Cardiac muscle cell (in vitro differentiated cells and primary cell): ENCODE measurements around the gene CPT1B. TPM values are rescaled to one million over a fixed set of nuclear protein-coding genes. Genes with fewer than 3 reads are reported as not detected.

Source experiments
- DNase-seq, 2 donors: peaks; one replicate each; pipeline versions ENCODE4 v3.0.0 to v3.0.0-alpha.2; 2010 to 2017; ENCODE audit warnings: low read depth in 1 of 2, low spot score in 1 of 2
- H3K27ac ChIP-seq: fragments of 200-600 bp; sonication (generic); 2 replicates; pipeline ENCODE4 v1.5.1; 2016
- H3K27me3 ChIP-seq: fragments of 200-600 bp; sonication (generic); 2 replicates; pipeline ENCODE4 v1.6.0; 2016; ENCODE audit warnings: control low read depth
- H3K36me3 ChIP-seq: fragments of 200-600 bp; sonication (generic); 2 replicates; pipeline ENCODE4 v1.5.1; 2016; ENCODE audit warnings: control low read depth
- H3K4me1 ChIP-seq: fragments of 200-600 bp; sonication (generic); 2 replicates; pipeline ENCODE4 v1.8.1; 2017; ENCODE audit warnings: low read depth, mild to moderate bottlenecking, mixed run types
- H3K4me3 ChIP-seq: fragments of 200-600 bp; sonication (generic); 2 replicates; pipeline ENCODE4 v1.5.1; 2016; ENCODE audit warnings: mild to moderate bottlenecking
- H3K9me3 ChIP-seq: fragments of 200-600 bp; sonication (generic); 2 replicates; pipeline ENCODE4 v1.5.1; 2017; ENCODE audit warnings: low read depth, mild to moderate bottlenecking, control low read depth
- polyA plus RNA-seq: library from polyadenylated mRNA; unstranded; fragments of >200 nt; fragmentation: Nextera tagmentation; extraction: Ambion mirVana; gene quantifications from 2 replicates; pipeline ENCODE4 v1.2.1, GENCODE V29; 2016
- total RNA-seq: library from RNA; depleted of rRNA; stranded (reverse); fragments of >200 nt; gene quantifications from 2 replicates; pipeline ENCODE4 v1.2.3, GENCODE V29; 2016
- TF ChIP-seq, protein P1 (sequence below): IDR thresholded peaks from 2 replicates; pipeline ENCODE4 v1.5.1; 2012; ENCODE audit warnings: low read depth, mild to moderate bottlenecking, low read length

The CPT1B gene
- total and polyA plus RNA-seq, 2 experiments from 2014 or later, result 39.1 to 58.7 TPM

GRCh38 chr22:50526108-50526833 lies 52.0 kb downstream of the CPT1B start:
- peak overlapping the region; percentile 80 for H3K27ac ChIP-seq
- TF ChIP-seq, protein P1, sequence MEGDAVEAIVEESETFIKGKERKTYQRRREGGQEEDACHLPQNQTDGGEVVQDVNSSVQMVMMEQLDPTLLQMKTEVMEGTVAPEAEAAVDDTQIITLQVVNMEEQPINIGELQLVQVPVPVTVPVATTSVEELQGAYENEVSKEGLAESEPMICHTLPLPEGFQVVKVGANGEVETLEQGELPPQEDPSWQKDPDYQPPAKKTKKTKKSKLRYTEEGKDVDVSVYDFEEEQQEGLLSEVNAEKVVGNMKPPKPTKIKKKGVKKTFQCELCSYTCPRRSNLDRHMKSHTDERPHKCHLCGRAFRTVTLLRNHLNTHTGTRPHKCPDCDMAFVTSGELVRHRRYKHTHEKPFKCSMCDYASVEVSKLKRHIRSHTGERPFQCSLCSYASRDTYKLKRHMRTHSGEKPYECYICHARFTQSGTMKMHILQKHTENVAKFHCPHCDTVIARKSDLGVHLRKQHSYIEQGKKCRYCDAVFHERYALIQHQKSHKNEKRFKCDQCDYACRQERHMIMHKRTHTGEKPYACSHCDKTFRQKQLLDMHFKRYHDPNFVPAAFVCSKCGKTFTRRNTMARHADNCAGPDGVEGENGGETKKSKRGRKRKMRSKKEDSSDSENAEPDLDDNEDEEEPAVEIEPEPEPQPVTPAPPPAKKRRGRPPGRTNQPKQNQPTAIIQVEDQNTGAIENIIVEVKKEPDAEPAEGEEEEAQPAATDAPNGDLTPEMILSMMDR, result peak; percentile 41

DNA sequence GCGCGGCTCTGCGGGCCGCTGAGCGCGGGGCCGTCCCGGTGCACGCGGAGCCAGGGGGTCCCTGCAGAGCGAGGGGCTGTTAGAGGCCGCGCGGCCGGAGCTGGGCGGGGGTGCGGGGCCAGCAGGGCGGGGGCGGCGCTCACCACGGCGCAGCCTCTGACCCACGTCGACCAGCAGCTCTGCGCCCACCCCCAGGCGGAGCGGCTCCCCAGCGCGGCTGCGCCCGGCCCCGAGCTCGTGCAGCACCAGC lies 52.4 kb downstream of the CPT1B start:
- Histone ChIP-seq H3K36me3 (peaks cover 9% of the 10 kb centered on the region), H3K4me3 (peak overlapping the region; percentile 63), H3K27ac (peak overlapping the region; percentile 80), H3K9me3 (no peaks in the 10 kb centered on the region), H3K27me3 (peaks cover 15% of the 10 kb centered on the region), H3K4me1 (peaks cover 10% of the 10 kb centered on the region)
- DNase-seq, result no peak
- TF ChIP-seq, protein P1, result no peak

More at GRCh38 chr22:50526108-50526833, 52.0 kb downstream of the CPT1B start:
- Histone ChIP-seq H3K27me3 (peaks cover 20% of the 10 kb centered on the region), H3K9me3 (no peaks in the 10 kb centered on the region), H3K4me3 (peak overlapping the region; percentile 63), H3K36me3 (peaks cover 9% of the 10 kb centered on the region), H3K4me1 (peaks cover 10% of the 10 kb centered on the region)
- peak; percentile 82 to 84 for DNase-seq

GRCh38 chr22:50525104-50525857 lies 52.9 kb downstream of the CPT1B start, which contains the start of gene SCO2:
Gene SCO2 (minus strand): TSS chr22:50525598. CDS start chr22:50524411, 1,187 bp downstream.
- Histone ChIP-seq H3K36me3 (peaks cover 9% of the 10 kb centered on the region), H3K4me3 (peak within 1 kb of the TSS; percentile 63), H3K9me3 (no peaks in the 10 kb centered on the region), H3K27ac (peak within 1 kb of the TSS; percentile 80), H3K4me1 (peaks cover 10% of the 10 kb centered on the region), H3K27me3 (peaks cover 10% of the 10 kb centered on the region)
- TF ChIP-seq, protein P1, result peak; percentile 45
- DNase-seq, result peak; percentile 98 to 99

- H3K4me3 ChIP-seq, result peak overlapping the region; percentile 63
- H3K36me3 ChIP-seq, result peaks cover 9% of the 10 kb centered on the region
- peaks cover 4% of the 10 kb centered on the region for H3K27me3 ChIP-seq
- H3K4me1 ChIP-seq, result peaks cover 10% of the 10 kb centered on the region
- H3K9me3 ChIP-seq, result no peaks in the 10 kb centered on the region
- DNase-seq, result no peak
- H3K27ac ChIP-seq, result peak overlapping the region; percentile 77
- TF ChIP-seq, protein P1, result no peak
Observed at GRCh38 chr22:50524676-50525103, 53.5 kb downstream of the CPT1B start.

GRCh38 chr22:50523806-50524675 lies 54.2 kb downstream of the CPT1B start:
- no peak for DNase-seq
- TF ChIP-seq, protein P1, result no peak

More at GRCh38 chr22:50523806-50524675, 54.2 kb downstream of the CPT1B start:
- H3K27ac ChIP-seq, result no peak overlapping the region
- H3K4me3 ChIP-seq, result peak overlapping the region; percentile 63
- no peaks in the 10 kb centered on the region for H3K9me3 ChIP-seq
- H3K4me1 ChIP-seq, result peaks cover 10% of the 10 kb centered on the region
- H3K27me3 ChIP-seq, result no peaks in the 10 kb centered on the region
- peaks cover 12% of the 10 kb centered on the region for H3K36me3 ChIP-seq
